GM23248 (cell line): ENCODE measurements around the gene TTBK1.

Experiments
- EZH2 ChIP-seq: fragments of 200-600 bp; sonication (generic); IDR thresholded peaks from 2 replicates; pipeline ENCODE4 v1.6.1; 2018; ENCODE audit warnings: antibody characterized with exemption, mild to moderate bottlenecking; ENCODE audit not compliant: insufficient read depth, poor library complexity, severe bottlenecking
- EZH2phosphoT487 ChIP-seq: fragments of 200-600 bp; sonication (generic); IDR thresholded peaks from 2 replicates; pipeline ENCODE4 v1.6.1; 2018; ENCODE audit warnings: antibody characterized with exemption, moderate library complexity, mild to moderate bottlenecking, low read depth; ENCODE audit not compliant: insufficient read depth

- no peak for TF ChIP-seq EZH2
- TF ChIP-seq EZH2phosphoT487 = no peak
These were observed 3.2 kb downstream of the TTBK1 start for GRCh38 chr6:43246301-43247113.
